GM18873 (cell line): ENCODE data around the gene SETD7.

Experiments
- ATAC-seq: cut with Tn5 transposase; IDR thresholded peaks from one replicate; pipeline ENCODE4 v1.9.1; 2021; ENCODE audit warnings: mild to moderate bottlenecking, moderate library complexity, moderate number of reproducible peaks; ENCODE audit not compliant: unreplicated experiment, low FRiP score

SETD7 gene

DNA sequence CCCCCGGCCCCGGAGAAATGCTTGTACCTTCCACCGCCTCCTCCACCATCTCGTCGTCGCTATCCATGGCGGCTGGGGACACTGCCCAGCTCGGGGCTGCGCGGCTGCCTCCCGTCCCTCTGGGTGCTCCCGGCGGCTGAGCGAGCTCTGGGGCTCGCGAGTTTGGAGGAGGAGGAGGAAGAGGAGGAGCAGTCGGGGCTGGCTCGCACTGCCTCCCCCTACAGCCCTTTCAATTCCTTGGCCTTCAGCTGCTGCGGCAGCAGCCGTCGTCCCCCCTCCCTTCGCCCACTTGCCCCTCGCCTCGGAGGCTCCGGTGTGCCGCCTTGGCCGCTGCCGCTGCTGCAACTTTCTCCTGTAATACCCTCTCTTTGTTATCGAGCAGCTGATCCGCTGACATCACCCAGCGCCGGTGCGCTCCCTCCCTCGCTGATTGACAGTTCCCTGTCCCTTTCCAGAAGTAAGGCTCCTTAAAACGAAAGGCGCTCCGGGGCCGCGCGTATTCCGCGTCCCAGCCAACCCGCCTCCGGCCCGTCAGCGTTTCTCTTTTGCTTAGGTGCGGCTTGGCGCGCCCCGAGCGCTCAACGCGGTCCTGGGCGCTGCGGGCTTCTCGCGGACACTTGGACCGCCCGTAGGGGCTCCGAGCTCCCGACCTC, at the start of gene SETD7:
Gene SETD7 (minus strand): TSS at position 149 of the 653 bp plus-strand sequence. CDS start 82 bp downstream, at position 67.
- ATAC-seq = no peak

DNA sequence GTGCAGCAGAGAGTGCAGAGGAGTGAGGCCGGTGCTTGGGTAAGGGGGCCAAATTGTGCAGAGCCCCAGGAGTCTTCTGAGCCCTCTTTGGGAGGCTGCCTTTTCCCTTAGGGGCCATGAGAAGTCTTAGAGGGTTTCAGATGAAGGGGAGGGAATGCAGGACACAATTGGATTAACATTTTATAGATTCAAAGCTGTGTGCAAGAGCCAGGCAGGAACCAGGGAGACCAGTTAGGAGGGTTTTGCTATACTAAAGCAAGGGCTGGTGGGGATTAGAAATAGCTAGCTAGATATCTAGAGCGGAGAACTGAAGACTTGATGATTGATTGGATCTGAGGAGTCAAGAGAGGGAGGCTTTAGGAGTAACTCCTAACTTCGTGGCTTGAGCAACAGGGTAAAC, 49.5 kb upstream of the SETD7 start:
- ATAC-seq = no peak

DNA sequence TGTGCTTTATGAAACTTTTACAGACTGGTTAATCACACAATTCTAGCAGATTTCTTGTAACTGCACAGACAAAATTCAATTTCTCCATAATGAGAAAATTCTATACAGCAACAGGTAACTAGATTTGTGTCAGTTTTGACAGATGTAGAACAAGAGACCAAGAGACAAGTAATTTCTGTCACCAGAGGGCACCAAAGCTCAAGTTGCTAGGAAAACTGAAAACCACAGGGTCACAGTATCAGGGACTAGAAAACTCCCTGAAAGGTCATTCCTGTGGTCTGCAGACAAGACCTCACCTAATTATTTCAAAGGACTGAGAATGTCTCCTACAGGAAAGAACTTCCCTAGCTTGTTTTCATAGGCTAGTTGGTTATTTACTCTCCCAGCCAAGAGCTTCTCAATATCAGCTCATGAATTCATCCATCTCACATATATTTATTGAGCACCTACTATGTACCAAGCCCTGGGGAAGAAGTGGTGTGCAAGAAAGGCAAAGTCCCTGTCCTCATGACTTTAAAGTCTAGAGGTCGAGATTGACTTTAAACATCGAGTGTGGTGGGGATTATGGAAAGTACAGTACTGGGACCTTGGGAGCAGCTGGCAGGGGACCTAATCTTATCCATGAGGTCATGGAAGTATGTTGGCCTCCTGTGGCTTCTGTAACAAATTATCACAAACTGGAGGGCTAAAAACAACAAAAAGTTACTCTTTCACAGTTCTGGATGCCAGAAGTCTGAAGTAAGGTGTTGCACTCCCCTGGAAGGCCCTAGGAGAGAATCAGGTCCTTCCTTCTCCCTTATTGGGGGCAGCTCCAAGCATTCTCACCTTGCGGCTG, 47.8 kb upstream of the SETD7 start:
- ATAC-seq = no peak

DNA sequence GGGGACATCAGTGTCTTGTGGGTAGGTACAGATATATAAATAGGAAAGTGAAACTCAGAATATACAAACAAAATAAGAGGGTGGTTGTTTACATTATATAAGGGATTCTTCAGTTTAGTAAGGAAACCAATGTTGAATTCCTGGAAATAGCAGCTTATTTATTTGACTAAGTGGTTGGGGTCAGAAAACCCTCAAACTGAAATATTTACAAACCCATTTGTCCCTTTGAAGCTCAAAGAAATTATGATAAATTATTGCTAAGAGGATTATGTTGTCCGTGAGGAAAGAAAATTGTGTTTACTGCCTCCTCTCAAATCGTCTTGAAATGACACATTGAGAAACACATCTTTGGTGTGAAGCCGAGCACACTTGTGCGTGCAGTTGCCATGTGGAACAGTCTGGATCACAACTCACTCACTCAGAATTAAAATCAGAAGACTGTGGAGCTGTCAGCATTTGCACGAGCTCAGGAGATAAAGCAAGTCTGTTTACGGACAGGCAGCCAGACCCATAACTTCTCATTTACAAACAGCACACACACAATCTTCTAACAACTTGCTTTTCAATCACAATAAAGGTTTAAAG, 46.8 kb upstream of the SETD7 start:
- ATAC-seq = no peak

DNA sequence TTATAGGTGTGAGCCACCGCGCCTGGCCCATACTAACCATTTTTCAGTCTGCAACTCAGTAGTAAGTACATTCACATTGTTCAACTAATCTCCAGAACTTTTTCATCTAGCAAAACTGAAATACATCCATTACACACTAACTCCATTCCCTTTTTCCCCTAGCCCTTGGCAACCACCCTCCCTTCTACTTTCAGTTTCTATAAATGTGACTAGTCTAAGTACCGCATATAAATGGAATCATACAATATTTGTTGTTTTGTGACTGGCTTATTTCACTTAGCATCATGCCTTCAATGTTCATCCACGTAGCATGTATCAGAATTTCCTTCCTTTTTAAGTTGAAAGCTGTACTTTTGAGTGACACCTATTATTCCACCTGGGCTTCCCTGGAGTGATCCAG, 44.6 kb upstream of the SETD7 start:
- no peak for ATAC-seq

DNA sequence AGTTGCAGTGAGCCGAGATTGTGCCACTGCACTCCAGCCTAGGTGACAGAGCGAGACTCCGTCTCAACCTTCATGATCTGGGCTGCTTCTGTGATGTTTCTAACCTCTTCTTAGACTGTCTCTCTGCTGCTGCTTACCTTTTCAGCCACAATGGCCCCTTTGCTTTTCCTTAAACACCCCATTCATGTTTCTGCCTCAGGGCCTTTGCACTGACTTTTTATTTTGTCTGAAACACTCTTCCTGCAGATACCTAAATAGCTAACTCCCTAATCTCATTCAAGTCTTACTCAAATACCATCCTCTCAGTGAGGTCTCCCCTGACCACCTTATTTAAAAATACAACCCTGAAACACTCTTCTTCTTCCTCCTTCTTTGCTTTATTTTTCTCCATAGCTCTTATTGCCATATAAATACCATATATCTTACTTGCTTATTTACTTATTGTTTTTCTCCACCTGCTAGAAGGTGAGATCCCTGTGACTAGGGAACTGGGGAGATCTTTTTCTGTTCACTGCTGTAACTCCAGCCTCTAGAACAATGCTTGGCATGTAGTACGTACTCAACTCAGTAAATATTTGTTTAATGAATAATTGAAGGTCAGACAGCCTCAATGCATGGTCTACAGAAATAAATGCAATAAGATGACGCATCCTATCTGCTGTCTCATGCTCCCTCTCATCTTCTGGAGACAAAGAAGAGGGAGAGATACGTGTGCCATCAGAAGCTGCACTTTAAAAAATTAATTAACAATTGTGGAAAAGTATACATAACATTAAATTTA, 43.8 kb upstream of the SETD7 start:
- ATAC-seq = no peak

DNA sequence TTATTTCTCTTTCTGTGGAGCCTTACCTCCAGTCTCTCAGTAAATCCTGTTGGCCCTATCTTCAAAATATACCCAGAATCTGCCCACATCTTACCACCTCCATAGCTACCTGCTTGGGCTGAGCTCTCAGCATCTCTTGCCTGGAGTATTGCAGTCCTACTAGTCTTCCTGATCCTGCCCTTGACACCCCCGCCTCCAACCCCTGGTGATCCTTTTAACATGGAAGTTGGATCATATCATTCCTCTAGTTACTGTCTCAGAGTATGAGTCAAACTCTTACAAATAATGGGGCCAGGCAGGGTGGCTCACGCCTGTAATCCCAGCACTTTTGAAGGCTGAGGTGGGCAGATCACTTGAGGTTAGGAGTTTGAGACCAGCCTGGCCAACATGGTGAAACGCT, 43.1 kb upstream of the SETD7 start:
- ATAC-seq = no peak

DNA sequence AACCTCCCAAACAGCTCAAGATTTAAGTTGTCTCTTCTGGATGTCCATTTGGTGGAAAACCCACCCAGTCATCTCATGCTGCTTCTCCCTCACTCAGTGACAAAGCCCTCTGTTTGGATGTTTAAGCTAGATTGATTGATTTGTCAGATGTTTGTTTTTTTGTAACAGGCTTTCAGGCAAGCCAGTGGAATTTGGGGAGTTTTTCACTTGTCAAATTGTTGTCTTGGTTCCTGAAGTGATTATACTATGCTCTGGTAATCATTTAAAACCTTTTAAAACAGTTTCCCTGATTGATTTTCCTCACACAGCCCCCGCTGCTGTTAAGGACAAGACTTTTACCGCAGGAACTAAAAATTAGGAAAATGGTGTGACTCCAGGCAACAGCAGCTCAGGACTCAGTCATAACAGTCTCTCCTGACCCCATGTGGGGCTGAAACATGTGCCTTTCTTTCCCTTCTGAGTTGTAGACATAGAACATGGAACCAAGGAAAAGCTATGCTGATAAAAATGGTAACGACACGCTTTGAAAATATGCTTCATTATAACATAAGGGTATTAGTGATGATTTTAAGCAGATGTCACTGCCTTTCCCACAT, 40.8 kb upstream of the SETD7 start:
- no peak for ATAC-seq

DNA sequence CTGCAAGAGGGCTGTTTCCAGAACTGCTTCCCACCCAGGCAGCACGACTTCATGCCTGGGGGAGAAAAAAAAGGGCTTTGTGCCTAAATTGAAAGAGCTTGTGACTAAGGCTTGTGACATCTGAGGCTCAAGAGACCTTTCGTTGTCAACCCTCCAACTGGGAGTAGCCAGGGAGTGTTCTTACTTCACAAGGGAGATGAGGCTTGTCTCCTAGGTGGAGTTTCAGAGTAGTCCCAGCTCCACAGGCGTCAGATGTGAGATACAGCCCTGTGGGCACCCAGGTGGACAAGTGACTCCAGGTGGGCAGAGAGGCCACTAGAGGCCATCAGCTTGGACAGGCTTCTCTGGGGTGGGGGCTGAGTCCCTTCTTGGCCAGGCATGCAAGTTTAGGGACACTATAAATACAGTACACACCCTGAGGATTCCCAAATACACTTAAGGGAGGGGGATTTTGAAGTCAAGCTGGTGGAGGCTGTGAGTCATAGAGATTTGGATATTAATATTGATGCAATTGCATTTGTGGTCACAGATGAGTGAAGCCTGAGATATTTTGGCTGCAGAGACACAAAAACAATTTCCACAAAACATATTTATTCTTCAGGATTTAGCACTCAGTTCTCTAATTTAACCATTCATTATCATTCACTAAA, 40.1 kb upstream of the SETD7 start:
- no peak for ATAC-seq

DNA sequence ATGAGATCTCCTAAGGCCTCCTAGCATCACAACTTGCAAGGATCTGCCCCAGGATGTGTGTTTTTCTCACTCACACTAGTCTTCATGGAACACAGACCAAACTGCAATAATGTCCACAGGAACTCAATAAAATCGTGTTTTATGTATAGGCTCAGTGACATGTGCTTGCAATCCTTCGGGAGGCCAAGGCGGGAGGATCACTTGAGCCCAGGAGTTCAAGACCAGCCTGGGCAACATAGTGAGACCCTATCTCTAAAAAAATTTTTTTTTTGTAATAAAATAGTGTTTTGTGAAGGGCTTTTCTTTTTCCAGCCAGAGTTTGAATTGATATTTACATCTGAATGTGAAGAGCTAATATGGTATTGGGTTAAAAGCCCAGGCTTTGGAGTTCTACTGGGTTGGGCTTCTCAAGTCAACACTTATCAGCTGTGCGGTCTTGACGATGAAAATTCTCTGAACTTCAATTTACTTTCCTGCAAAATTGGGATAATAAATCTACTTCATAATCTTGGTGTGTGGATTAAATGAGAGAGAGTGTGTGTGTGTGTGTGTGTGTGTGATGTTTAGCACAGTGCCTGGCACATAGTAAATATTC, 38.7 kb upstream of the SETD7 start:
- ATAC-seq = no peak

DNA sequence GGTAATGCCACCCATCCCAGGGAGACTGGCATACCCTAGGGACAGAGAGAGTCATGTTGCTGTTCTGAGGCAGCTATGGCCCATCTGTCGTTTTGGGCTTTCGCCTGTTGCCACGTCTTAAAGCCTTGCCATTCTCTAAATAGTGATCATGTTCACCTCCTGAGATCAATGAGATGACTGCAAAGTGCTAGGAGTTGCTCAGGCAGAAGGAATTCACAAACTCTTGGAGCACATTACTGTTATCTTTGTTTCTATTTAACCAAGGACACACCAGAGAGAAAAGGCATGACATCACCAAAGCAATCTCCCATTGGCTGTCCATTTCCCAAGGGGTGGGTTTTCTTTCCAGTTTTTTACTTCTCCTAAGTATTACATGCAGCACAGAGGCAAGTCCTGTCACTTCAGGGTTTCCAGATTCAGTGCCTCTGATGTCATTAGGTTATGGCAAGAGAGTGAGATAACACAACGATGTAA, 37.1 kb upstream of the SETD7 start:
- ATAC-seq = no peak

DNA sequence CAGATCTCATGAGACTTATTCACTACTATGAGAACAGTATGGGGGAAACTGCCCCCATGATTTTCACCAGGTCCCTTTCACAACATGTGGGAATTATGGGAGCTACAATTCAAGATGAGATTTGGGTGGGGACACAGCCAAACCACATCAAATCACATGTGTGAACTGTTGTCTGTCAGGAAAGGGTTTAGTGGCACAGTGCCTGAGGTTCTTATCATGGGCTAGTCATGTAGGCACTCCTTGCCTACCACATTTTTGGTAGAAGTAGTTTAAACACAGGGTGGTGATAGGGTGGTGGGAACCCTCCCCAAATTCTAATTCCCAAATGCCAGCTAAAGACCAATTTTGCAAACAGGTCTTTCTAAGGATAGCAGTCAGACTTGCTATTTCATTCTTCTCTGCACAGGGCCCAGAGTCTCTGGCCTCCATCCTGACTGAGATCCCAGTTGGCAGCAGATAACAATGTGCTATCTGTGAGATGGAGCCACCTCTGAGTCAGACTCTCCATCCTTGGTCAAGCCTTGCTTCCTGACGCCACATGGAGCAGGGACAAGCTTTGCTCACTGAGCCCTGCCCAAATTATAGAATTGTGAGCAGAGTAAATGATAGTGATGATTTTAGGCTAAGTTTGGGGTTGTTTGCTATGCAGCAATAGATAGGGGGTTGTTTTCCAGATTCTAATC, 33.5 kb upstream of the SETD7 start:
- no peak for ATAC-seq

DNA sequence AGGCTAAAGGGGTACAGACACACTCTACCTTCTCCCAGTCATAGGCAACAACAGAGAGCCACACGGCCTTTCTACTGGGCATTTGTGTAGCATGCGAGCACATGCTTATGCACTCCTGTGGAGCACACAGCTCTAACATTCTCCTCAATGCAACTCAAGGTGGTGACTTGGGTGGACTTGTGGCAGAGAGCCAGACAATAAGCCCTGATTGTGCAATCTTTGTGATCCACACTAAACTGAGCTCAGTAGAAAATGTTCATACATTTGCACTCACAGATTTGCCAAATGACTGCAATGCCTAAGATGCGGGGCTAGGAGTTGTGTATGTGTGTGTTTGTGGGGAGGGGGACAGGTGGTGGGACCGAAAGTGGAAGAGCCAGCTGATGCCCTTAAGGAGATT, 31.4 kb upstream of the SETD7 start:
- no peak for ATAC-seq

DNA sequence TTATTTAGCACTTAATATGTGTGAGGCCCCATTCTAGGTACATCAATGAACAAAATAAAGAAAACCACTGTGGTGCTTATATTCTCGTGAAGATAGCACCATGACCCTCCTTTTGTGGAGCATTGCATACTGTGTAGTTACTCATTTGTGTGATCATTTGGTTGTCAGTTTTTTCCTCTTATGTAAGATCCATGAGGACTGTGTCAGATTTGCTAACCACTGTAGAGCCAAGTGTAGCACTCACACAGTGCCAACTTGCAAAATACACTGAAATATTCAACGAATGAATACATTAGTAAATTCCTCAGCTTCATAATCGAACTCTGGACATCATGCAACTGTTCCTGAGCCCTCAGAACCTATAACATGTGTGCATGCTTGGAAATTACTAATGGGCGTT, 29.5 kb upstream of the SETD7 start:
- no peak for ATAC-seq

DNA sequence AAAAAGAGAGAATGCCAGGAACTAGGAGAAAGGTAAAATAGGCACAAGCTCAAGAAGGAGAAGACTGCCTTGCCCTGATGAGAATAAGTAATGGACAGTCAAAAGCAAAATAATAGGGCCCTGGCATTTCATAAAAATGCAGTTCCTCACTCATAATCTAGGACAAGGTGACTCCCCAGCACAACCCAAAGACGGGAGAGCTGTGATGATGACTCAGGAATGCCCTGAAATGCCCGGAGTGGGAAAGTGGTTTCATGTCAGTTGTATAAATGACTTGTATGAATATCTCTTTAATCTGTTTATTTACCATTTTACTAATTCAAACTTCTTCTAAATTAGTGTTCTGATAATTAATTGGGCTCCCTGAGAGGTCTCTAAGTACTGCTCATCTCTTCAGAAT, 28.8 kb upstream of the SETD7 start:
- no peak for ATAC-seq

DNA sequence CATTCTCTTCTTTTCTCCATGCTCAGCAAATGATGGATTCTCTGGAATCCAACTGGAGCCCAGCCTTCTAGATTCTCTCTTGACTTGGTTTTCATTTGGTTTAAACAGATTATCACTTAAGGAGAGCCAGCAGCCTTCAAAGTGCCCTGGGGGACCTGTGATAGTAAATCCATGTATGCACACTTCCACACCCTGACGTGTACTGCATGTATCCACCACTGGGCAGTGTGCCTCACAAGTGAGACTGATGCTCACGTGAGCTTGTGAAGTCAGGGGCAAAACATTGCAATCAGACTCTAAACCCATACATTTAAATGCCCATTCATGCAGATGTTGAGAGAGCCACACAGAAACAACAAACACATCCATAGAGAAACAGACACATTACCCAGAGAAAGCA, 28.0 kb upstream of the SETD7 start:
- ATAC-seq = no peak

DNA sequence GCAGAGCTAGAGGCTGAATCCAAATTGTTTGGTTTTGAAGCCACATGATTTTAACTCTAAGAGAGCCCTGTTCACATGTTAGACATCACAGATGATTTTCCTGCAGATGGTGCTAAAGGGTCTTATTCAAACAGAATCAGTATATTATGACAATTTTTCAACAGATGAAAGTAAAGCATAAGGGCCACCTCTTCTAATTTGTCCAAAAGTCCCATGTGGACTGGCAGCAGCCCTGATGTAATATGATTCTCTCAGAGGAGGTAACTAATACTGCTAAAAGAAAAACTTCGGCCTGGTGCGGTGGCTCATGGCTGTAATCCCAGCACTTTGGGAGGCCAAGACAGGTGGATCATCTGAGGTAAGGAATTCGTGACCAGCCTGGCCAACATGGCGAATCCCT, 26.0 kb upstream of the SETD7 start:
- no peak for ATAC-seq

DNA sequence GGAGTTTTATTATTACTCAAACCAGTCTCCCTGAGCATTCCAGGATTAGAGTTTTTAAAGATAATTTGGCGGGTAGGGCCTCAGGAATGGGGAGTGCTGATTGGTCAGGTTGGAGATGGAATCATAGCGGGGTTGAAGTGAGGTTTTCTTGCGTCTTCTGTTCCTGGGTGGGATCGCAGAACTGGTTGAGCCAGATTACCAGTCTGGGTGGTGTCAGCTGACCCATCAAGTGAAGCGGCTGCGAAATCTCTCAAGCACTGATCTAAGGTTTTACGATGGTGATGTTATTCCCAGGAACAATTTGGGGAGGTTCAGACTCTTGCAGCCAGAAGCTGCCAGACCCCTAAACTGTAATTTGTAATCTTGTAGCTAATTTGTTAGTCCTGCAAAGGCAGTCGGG, 25.1 kb upstream of the SETD7 start:
- no peak for ATAC-seq

DNA sequence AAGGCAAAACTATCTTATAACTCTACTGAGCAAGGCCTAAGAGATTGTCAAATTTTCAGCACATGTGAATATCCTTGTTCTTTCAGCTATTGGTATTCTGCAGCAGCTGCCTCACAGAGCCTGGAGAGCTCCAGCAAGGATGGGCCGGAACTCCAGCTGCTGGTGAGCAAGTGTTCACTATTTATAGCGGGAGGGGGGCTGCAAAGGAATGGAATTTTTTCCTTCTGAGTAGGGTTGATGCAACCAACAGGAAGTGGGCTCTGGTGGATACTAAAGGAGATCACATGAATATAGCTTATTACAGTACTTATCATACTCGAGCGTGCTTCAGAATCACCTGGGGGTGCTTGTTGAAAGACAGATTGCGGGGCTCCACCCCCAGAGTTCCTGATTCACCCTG, 20.2 kb upstream of the SETD7 start:
- ATAC-seq = no peak
